H9 (cell line): ENCODE measurements around the gene GPR68. TPM values are rescaled to one million over a fixed set of nuclear protein-coding genes. Genes with fewer than 3 reads are reported as not detected.
A peak's percentile ranks its signal among the peaks of the same experiment; 100 is the strongest.

Experiments
- DNase-seq: peaks from one replicate; pipeline ENCODE4 v3.0.0-alpha.2; 2017
- H2AFZ ChIP-seq: one replicate; pipeline ENCODE4 v1.6.1; 2013; ENCODE audit warnings: mild to moderate bottlenecking, low read length, control low read depth, moderate library complexity
- H2AK5ac ChIP-seq: 2 replicates; pipeline ENCODE4 v1.6.1; 2013; ENCODE audit warnings: low read length, control low read depth, mixed read lengths; ENCODE audit not compliant: insufficient read length
- H2BK120ac ChIP-seq: one replicate; pipeline ENCODE4 v1.6.1; 2013; ENCODE audit warnings: low read depth, mild to moderate bottlenecking, low read length, control low read depth, inconsistent platforms; ENCODE audit not compliant: poor library complexity, severe bottlenecking
- H2BK12ac ChIP-seq: 2 replicates; pipeline ENCODE4 v1.6.1; 2013; ENCODE audit warnings: low read length, control low read depth, mixed read lengths, low read depth; ENCODE audit not compliant: insufficient read length
- H2BK15ac ChIP-seq: 2 replicates; pipeline ENCODE4 v1.6.1; 2013; ENCODE audit warnings: low read depth, low read length, control low read depth
- H2BK20ac ChIP-seq: one replicate; pipeline ENCODE4 v1.6.1; 2013; ENCODE audit warnings: low read depth, mild to moderate bottlenecking, low read length, control low read depth, inconsistent platforms; ENCODE audit not compliant: poor library complexity, severe bottlenecking
- H2BK5ac ChIP-seq: 2 replicates; pipeline ENCODE4 v1.6.1; 2013; ENCODE audit warnings: low read length, control low read depth, mixed read lengths; ENCODE audit not compliant: insufficient read length
- H3K14ac ChIP-seq: 2 replicates; pipeline ENCODE4 v1.6.1; 2013; ENCODE audit warnings: low read length, control low read depth; ENCODE audit not compliant: insufficient read depth
- H3K18ac ChIP-seq: 2 replicates; pipeline ENCODE4 v1.6.1; 2013; ENCODE audit warnings: low read depth, mild to moderate bottlenecking, mixed read lengths, low read length, control low read depth; ENCODE audit not compliant: insufficient read length
- H3K23ac ChIP-seq: 2 replicates; pipeline ENCODE4 v1.6.1; 2013; ENCODE audit warnings: low read length, control low read depth, mixed read lengths, low read depth; ENCODE audit not compliant: insufficient read length
- H3K23me2 ChIP-seq: 2 replicates; pipeline ENCODE4 v1.6.1; 2013; ENCODE audit warnings: low read depth, mild to moderate bottlenecking, mixed read lengths, low read length, control low read depth; ENCODE audit not compliant: insufficient read length, poor library complexity, severe bottlenecking
- H3K27ac ChIP-seq: 2 replicates; pipeline ENCODE4 v1.5.1; 2013; ENCODE audit warnings: low read length, control low read depth, mixed read lengths, low read depth; ENCODE audit not compliant: insufficient read length
- H3K27me3 ChIP-seq: 2 replicates; pipeline ENCODE4 v1.6.1; 2013; ENCODE audit warnings: low read length, control low read depth, inconsistent platforms; ENCODE audit not compliant: insufficient read depth
- H3K4ac ChIP-seq: 2 replicates; pipeline ENCODE4 v1.6.1; 2013; ENCODE audit warnings: low read depth, mild to moderate bottlenecking, control low read depth, inconsistent platforms, low read length, moderate library complexity
- H3K4me1 ChIP-seq: 2 replicates; pipeline ENCODE4 v1.6.1; 2013; ENCODE audit warnings: low read length, control low read depth, inconsistent platforms; ENCODE audit not compliant: insufficient read depth
- H3K4me2 ChIP-seq: 2 replicates; pipeline ENCODE4 v1.6.1; 2013; ENCODE audit warnings: low read length, control low read depth, mixed read lengths; ENCODE audit not compliant: insufficient read length, insufficient read depth
- H3K56ac ChIP-seq: 2 replicates; pipeline ENCODE4 v1.6.1; 2013; ENCODE audit warnings: low read depth, mild to moderate bottlenecking, mixed read lengths, low read length, control low read depth; ENCODE audit not compliant: insufficient read length
- H3K79me1 ChIP-seq: 2 replicates; pipeline ENCODE4 v1.6.1; 2013; ENCODE audit warnings: low read depth, mild to moderate bottlenecking, moderate library complexity, low read length, control low read depth, inconsistent platforms; ENCODE audit not compliant: insufficient read depth, poor library complexity, severe bottlenecking
- H3K79me2 ChIP-seq: 2 replicates; pipeline ENCODE4 v1.6.1; 2013; ENCODE audit warnings: low read length, control low read depth, inconsistent platforms; ENCODE audit not compliant: insufficient read depth
- H3K9ac ChIP-seq: 2 replicates; pipeline ENCODE4 v1.6.1; 2013; ENCODE audit warnings: low read length, control low read depth, mixed read lengths; ENCODE audit not compliant: insufficient read length; ENCODE audit errors: extremely low read depth
- H3K9me3 ChIP-seq: one replicate; pipeline ENCODE4 v1.6.1; 2013; ENCODE audit warnings: low read depth, low read length, inconsistent platforms; ENCODE audit not compliant: control insufficient read depth
- H3T11ph ChIP-seq: one replicate; pipeline ENCODE4 v1.6.1; 2013; ENCODE audit warnings: mild to moderate bottlenecking, low read length, control low read depth, inconsistent platforms
- H4K20me1 ChIP-seq: one replicate; pipeline ENCODE4 v1.6.1; 2013; ENCODE audit not compliant: control insufficient read depth, insufficient read length, insufficient read depth
- H4K5ac ChIP-seq: 2 replicates; pipeline ENCODE4 v1.6.1; 2013; ENCODE audit warnings: low read depth, mild to moderate bottlenecking, mixed read lengths, low read length, control low read depth; ENCODE audit not compliant: insufficient read length
- H4K8ac ChIP-seq: replicated peaks from 2 replicates; pipeline ENCODE4 v1.6.1; 2013; ENCODE audit warnings: low read length, control low read depth, mixed read lengths, low read depth; ENCODE audit not compliant: insufficient read length
- H4K91ac ChIP-seq: 2 replicates; pipeline ENCODE4 v1.6.1; 2013; ENCODE audit warnings: low read depth, mild to moderate bottlenecking, moderate library complexity, mixed read lengths, low read length, control low read depth; ENCODE audit not compliant: insufficient read length
- H3K27ac Mint-ChIP-seq, 3 experiments: 2 replicates in 2 of 3; 3 replicates in 1 of 3; pipeline ENCODE4 v1.8.0; 2020 to 2021; ENCODE audit warnings: mixed read lengths in 3 of 3, mild to moderate bottlenecking in 1 of 3, moderate library complexity in 1 of 3
- H3K27me3 Mint-ChIP-seq: 2 replicates; pipeline ENCODE4 v1.8.0; 2021; ENCODE audit warnings: low read depth, mild to moderate bottlenecking, moderate library complexity, mixed read lengths
- H3K36me3 Mint-ChIP-seq, 3 experiments: 2 replicates in 2 of 3; 3 replicates in 1 of 3; pipeline ENCODE4 v1.8.0; 2020 to 2021; ENCODE audit warnings: low read depth in 3 of 3, mixed read lengths in 3 of 3; ENCODE audit not compliant: insufficient read depth in 1 of 3
- H3K4me1 Mint-ChIP-seq, 2 experiments: 2 replicates each; pipeline ENCODE4 v1.8.0; 2020; ENCODE audit warnings: mixed read lengths in 2 of 2
- H3K4me3 Mint-ChIP-seq, 2 experiments: 2 replicates in 1 of 2; 3 replicates in 1 of 2; pipeline ENCODE4 v1.8.0; 2020 to 2021; ENCODE audit warnings: mild to moderate bottlenecking in 2 of 2, mixed read lengths in 2 of 2, moderate library complexity in 1 of 2
- H3K9me3 Mint-ChIP-seq, 2 experiments: 2 replicates in 1 of 2; 3 replicates in 1 of 2; pipeline ENCODE4 v1.8.0; 2020; ENCODE audit warnings: mild to moderate bottlenecking in 2 of 2, mixed read lengths in 2 of 2, moderate library complexity in 1 of 2
- CTCF ChIP-seq: fragments of 200-600 bp; sonication (generic); conservative IDR thresholded peaks from 3 replicates; pipeline ENCODE4 v1.8.0; 2021; ENCODE audit warnings: antibody characterized with exemption, mild to moderate bottlenecking
- WGBS: extraction: QIAGEN DNeasy Blood & Tissue Kit; methylation state at CpG from one replicate; pipeline ENCODE4 v1.1.7; 2013; ENCODE audit warnings: missing lambda C conversion rate, low lambda C conversion rate, mixed read lengths; ENCODE audit not compliant: insufficient read length; ENCODE audit errors: extremely low coverage; 5-methylcytosine and 5-hydroxymethylcytosine counted together
- total RNA-seq: library from RNA; stranded (reverse); gene quantifications from 2 replicates; pipeline ENCODE4 v1.2.1, GENCODE V29; 2021

The GPR68 gene
- total RNA-seq, 1 experiment from 2014 or later: 0.33 TPM

GRCh38 chr14:91249841-91250616 is 5.5 kb upstream of the GPR68 start:
- no peaks in the 10 kb centered on the region; the same call in 1 of the 2 replicates for H3K27me3 ChIP-seq
- H2BK15ac ChIP-seq: no peak overlapping the region
- H3K9me3 Mint-ChIP-seq: no peaks in the 10 kb centered on the region; a peak in 2 of 5 replicates
- no peak overlapping the region for H3K23ac ChIP-seq
- no peak overlapping the region for H3K18ac ChIP-seq
- no peak overlapping the region for H2AFZ ChIP-seq
- H2AK5ac ChIP-seq: no peak overlapping the region
- no peak overlapping the region for H3K9ac ChIP-seq
- no peak overlapping the region for H3K4ac ChIP-seq
- H4K91ac ChIP-seq: no peak overlapping the region
- H3K27me3 Mint-ChIP-seq: peaks cover 36% of the 10 kb centered on the region
- no peaks in the 10 kb centered on the region for H3K36me3 Mint-ChIP-seq
- no peaks in the 10 kb centered on the region for H4K20me1 ChIP-seq
- no peaks in the 10 kb centered on the region for H3K79me1 ChIP-seq
- H3K9me3 ChIP-seq: no peaks in the 10 kb centered on the region
- no peak overlapping the region for H3T11ph ChIP-seq
- H4K8ac ChIP-seq: no peak overlapping the region
- H3K14ac ChIP-seq: no peak overlapping the region
- no peaks in the 10 kb centered on the region for H3K79me2 ChIP-seq
- H2BK20ac ChIP-seq: no peak overlapping the region
- no peak overlapping the region for H4K5ac ChIP-seq
- H3K56ac ChIP-seq: no peak overlapping the region
- no peak overlapping the region for H2BK5ac ChIP-seq
- H3K27ac Mint-ChIP-seq: no peak overlapping the region
- peaks cover 2% of the 10 kb centered on the region; the same call in 1 of the 2 replicates for H3K4me1 ChIP-seq
- peak overlapping the region in 1 of 2 experiments; percentile 17; a peak in 1 of 5 replicates for H3K4me3 Mint-ChIP-seq
- H3K4me1 Mint-ChIP-seq: peaks cover 14 to 17% of the 10 kb centered on the region in 2 experiments
- no peak overlapping the region for H2BK12ac ChIP-seq
- H3K4me2 ChIP-seq: no peak overlapping the region
- peaks cover 3% of the 10 kb centered on the region for H3K23me2 ChIP-seq
- H2BK120ac ChIP-seq: no peak overlapping the region
- no CpG with 5 or more reads among the region's 10 CpGs for WGBS
- no peak overlapping the region for H3K27ac ChIP-seq
- TF ChIP-seq CTCF: no peak; the same call in 2 of the 3 replicates
- peak; percentile 64 for DNase-seq
